Posterior cingulate gyrus (tissue), 11 donors: ENCODE measurements around the gene AUTS2.
A peak's percentile ranks its signal among the peaks of the same experiment; 100 is the strongest.

ENCODE experiments used
- DNase-seq, 10 donors: peaks; one replicate each; pipeline versions ENCODE4 v3.0.0 to v3.0.0-alpha.2; 2020 to 2021; ENCODE audit warnings: mixed read lengths in 3 of 10
- intact Hi-C: fragments of 100-400 bp; cut with DNase I; formaldehyde crosslinking; loops from one replicate; pipeline ENCODE4 v1.15.1; 2023

AUTS2 gene

DNA sequence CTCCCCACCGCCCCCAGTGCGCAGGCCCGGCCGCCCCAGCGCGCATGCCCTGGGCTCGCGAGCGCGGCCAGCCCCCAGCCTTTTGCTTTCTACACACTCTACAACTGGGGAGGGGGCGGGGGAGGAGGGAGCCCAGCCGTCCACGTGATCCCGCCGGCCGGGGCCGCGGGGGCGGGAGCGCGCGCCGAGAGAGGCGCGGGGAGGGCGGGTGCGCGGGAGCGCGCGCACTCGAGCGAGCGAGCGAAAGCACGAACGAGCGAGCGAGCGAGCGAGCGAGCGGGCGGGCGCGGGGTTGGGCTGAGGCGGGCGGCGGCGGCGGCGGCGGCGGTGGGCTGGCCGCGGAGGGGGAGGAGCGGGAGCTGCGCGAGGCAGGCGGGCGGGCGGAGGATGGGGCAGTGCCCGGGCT, at the start of gene AUTS2:
TSS of gene AUTS2 (plus strand) at position 395 of the 406 bp plus-strand sequence. CDS start 1,179 bp downstream, outside the sequence.
- intact Hi-C loops, result loop anchor here (5.0 kb wide), 2 partner anchors 76 to 214 kb away; no protein-coding TSS in a partner anchor
- DNase-seq, result peak; percentile 82 to 98 (median 86)

DNA sequence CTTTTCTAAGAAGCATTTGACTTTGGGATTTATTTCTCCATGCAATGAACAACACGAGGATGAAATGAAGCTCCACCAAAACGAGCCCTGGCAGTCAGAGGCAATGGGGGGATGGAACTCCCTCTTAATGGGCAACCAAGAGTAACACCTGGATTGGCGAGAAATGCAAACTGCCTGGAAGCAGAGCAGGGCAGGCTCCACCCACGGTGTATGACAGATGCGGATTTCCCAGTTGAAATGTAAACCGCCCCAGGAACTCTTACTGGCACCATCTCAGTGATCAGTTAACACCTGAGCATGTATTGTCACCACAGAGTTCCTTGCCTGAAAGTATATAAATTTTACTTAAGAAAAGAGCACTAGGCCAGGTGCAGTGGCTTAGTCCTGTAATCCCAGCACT, 47.3 kb upstream of the AUTS2 start:
- no peak for DNase-seq
- intact Hi-C loops, result no loop called here

- intact Hi-C loops, result no loop called here
- DNase-seq, result no peak
Observed at GRCh38 chr7:69553190-69553589, 45.1 kb upstream of the AUTS2 start.

DNA sequence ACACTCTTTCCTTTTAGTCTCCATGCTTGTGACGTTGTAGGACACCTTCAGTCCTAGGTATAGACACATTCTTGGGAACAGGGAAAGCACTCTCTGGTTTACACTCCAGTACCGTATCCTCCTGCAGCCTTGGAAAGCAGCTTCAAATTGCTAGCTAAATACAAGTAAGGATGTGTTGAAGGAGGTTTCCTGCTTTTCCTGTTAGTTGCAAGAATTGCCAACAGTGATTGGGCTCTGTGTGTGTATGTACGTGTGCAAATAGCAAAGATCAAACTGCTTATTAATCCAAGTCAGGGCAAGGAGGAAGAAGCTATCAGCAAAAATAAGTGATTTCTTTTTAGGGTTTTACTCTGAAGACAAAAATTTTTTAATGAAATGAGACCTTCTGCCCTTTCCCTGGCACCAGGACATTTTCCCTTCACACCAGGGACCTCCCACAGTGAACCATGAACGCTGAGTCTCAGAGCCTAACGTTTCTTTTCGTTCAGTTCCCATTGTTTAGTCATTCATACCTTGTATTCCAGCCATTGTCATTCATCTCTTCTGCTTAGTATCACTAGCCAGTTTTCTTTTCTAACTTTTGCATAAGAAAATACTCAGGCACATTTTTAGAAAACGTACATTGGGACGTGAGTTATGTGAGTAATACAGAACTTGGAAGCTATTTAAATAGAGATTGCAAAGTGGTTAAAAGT, 36.9 kb upstream of the AUTS2 start:
- intact Hi-C loops, result no loop called here
- no peak for DNase-seq

- peak in 8 of 10 donors; percentile 16 to 91 (median 64) for DNase-seq
- intact Hi-C loops, result no loop called here
Observed at GRCh38 chr7:69564454-69565417, 33.5 kb upstream of the AUTS2 start.

GRCh38 chr7:69567800-69568199, 30.5 kb upstream of the AUTS2 start:
- intact Hi-C loops, result no loop called here
- DNase-seq, result no peak

GRCh38 chr7:69568266-69568665, 30.0 kb upstream of the AUTS2 start:
- intact Hi-C loops, result no loop called here
- DNase-seq, result no peak

- intact Hi-C loops, result no loop called here
Observed at GRCh38 chr7:69575651-69576050, 22.6 kb upstream of the AUTS2 start.

DNA sequence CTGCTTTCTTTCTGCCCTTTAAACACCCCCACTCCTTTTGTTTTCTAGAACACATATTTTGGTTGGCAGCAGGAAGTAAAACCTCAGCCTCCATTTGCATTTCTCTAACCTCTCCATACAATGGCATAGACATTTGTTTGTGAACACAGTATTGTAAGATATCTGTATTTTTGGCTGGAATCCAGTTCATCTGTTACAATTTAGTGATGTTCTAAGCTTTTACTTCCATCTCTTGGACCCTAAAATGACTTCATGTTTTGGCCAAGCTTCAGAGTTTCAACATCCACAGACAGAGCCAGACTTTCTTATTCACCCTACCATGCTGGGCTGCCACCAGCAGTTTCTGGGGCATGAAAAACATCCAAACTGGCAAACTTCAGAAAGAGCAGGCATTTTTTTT, 21.1 kb upstream of the AUTS2 start:
- DNase-seq, result no peak

More at GRCh38 chr7:69575651-69576050, 22.6 kb upstream of the AUTS2 start:
- no peak for DNase-seq

DNA sequence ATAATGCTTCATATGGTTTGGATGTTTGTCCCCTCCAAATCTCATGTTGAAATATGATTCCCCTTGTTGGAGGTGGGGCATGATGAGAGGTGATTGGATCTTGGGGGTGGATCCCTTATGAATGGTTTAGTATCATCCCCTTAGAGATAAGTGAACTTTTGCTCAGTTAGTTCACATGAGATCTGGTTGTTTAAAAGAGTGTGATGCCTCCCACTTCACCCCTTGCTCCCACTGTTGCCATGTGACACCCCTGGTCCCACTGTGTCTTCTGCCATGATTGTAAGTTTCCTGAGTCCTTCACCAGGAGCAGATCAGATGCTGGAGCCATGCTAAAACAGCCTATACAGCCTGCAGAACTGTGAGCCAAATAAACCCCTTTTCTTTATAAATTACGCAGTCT, 13.1 kb upstream of the AUTS2 start:
- intact Hi-C loops, result loop anchor here (10.0 kb wide), 1 partner anchor 460 kb away; no protein-coding TSS in a partner anchor
- no peak for DNase-seq

More for the DNA sequence above, 21.1 kb upstream of the AUTS2 start:
- intact Hi-C loops, result no loop called here

DNA sequence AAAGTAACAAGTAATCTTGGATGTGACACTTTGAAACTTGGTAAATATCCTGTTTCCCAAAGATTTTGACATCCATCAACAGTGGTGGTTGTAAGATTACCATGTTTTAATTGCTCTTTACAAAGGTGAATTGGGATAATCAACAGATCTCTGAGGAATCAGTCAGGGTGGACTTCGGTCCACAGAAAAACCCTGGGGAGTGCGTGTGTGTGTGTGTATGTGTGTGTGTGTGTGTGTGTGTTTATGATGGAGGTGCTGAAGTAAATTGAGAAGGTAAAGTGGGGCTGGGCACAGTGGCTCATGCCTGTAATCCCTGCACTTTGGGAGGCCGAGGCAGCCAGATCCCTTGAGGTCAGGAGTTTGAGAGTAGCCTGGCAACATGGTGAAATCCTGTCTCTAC, 12.0 kb upstream of the AUTS2 start:
- intact Hi-C loops, result loop anchor here (10.0 kb wide), 1 partner anchor 458 kb away; no protein-coding TSS in a partner anchor
- DNase-seq, result no peak

- no peak for DNase-seq
- intact Hi-C loops, result loop anchor here (10.0 kb wide), 1 partner anchor 456 kb away; no protein-coding TSS in a partner anchor
Observed at GRCh38 chr7:69588773-69589172, 9.5 kb upstream of the AUTS2 start.

- peak in 1 of 10 donors; percentile 81 for DNase-seq
- intact Hi-C loops, result no loop called here
Observed at GRCh38 chr7:69591805-69592204, 6.5 kb upstream of the AUTS2 start.

- intact Hi-C loops, result no loop called here
- no peak for DNase-seq
Observed at GRCh38 chr7:69593511-69593910, 4.8 kb upstream of the AUTS2 start.

DNA sequence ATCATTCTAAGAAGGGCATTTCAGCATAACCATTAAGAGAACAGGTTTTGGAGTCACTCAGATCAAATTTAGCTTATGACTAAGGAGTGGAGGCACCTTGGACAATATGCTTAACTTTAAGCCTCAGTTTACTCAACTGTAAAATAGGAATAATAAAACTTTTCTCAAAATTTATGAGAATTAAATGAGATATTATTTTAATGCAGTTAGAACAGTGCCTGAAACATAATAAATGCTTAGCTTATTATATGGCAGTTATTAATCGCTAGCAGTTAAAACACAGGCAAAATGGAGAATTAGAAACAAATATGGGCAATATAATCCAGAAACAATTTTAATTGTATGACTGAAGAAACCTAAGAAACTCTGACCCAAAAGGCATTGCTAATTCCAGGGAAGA, 2.9 kb upstream of the AUTS2 start:
- DNase-seq, result no peak
- intact Hi-C loops, result loop anchor here (5.0 kb wide), 2 partner anchors 73 to 217 kb away; no protein-coding TSS in a partner anchor

GRCh38 chr7:69596056-69596455, 2.2 kb upstream of the AUTS2 start:
- DNase-seq, result no peak
- intact Hi-C loops, result loop anchor here (5.0 kb wide), 2 partner anchors 74 to 216 kb away; no protein-coding TSS in a partner anchor

GRCh38 chr7:69596723-69597277, 1.5 kb upstream of the AUTS2 start:
- intact Hi-C loops, result loop anchor here (5.0 kb wide), 2 partner anchors 74 to 216 kb away; no protein-coding TSS in a partner anchor
- DNase-seq, result no peak

DNA sequence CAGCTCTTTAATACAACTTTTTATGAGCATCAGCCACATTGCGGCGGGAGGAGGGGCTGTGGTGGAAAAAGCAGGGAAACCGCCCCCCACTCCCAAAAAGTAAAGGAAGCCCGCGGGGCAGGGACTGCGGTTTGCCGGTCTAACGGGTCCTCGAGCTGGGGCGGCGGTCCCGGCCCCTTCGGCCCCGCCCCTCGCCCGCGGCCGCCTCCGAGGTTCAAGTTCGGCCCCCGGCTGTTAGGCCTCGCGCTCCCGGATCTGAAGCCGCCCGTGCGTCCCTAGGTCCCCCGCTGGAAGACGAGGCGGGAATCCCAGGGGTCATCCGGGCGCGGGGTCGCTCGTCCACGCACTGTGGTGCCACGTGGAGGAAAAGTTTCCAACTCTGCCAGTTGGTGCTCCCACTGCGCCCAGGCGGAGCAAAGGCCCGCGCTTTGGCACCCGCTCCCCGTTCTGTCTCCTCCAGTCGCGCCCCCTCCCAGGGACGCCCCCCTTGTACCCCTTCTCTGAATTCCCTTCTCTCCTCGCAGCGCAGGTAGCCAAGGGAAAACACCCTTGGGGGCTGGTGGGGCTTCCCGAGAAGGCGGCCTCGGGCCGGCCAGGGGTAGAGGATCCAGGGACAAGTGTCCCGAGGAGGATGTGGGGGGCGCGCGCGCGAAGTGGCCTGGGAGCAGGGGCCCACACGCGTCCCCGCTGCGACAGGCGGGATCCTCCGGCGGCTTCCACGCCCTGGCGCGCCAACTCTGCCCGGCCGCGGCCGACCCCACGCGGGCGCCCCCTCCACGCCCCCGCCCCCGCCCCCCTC, 798 bp upstream of the AUTS2 start:
- DNase-seq, result peak in 7 of 10 donors; percentile 15 to 86 (median 48)
- intact Hi-C loops, result loop anchor here (5.0 kb wide), 2 partner anchors 75 to 215 kb away; no protein-coding TSS in a partner anchor

- intact Hi-C loops, result loop anchor here (5.0 kb wide), 2 partner anchors 76 to 214 kb away; no protein-coding TSS in a partner anchor
Observed at GRCh38 chr7:69598487-69599285, 411 bp downstream of the AUTS2 start.

More at GRCh38 chr7:69598487-69599285, 411 bp downstream of the AUTS2 start:
- peak in 5 of 10 donors; percentile 17 to 81 (median 33) for DNase-seq
